KMS-11 (cell line): ENCODE measurements around the gene OR1S2.
"Not testable (repeated sequence)": the region's sequence is repeated elsewhere in the genome, so short reads cannot be mapped to it uniquely, and the experiment has no call there.

ENCODE experiments used
- H2AFZ ChIP-seq: fragments of 200-600 bp; sonication (generic); 2 replicates; pipeline ENCODE4 v1.6.1; 2016; ENCODE audit warnings: antibody characterized with exemption, mixed run types, low read depth
- H3K27ac ChIP-seq: fragments of 200-600 bp; sonication (generic); 2 replicates; pipeline ENCODE4 v1.6.1; 2016; ENCODE audit warnings: mild to moderate bottlenecking, mixed run types
- H3K27me3 ChIP-seq: fragments of 200-600 bp; sonication (generic); 2 replicates; pipeline ENCODE4 v1.6.1; 2017; ENCODE audit warnings: mild to moderate bottlenecking, low read depth, mixed run types, moderate library complexity; ENCODE audit not compliant: insufficient read depth
- H3K36me3 ChIP-seq: fragments of 200-600 bp; sonication (generic); 2 replicates; pipeline ENCODE4 v1.6.1; 2017; ENCODE audit warnings: mild to moderate bottlenecking, mixed run types; ENCODE audit not compliant: insufficient read depth
- H3K4me1 ChIP-seq: fragments of 200-600 bp; sonication (generic); 2 replicates; pipeline ENCODE4 v1.6.1; 2016; ENCODE audit warnings: mild to moderate bottlenecking, low read depth, mixed run types; ENCODE audit not compliant: poor library complexity, severe bottlenecking
- H3K4me2 ChIP-seq: fragments of 200-600 bp; sonication (generic); 2 replicates; pipeline ENCODE4 v1.7.0; 2016; ENCODE audit warnings: mild to moderate bottlenecking, mixed run types
- H3K4me3 ChIP-seq: fragments of 200-600 bp; sonication (generic); IDR thresholded peaks from 2 replicates; pipeline ENCODE4 v1.6.1; 2017; ENCODE audit warnings: low read depth, low read length, mixed read lengths; ENCODE audit not compliant: insufficient read depth
- H3K79me2 ChIP-seq: fragments of 200-600 bp; sonication (generic); 2 replicates; pipeline ENCODE4 v1.6.1; 2016; ENCODE audit warnings: low read depth, mixed run types; ENCODE audit not compliant: insufficient read depth
- H3K9ac ChIP-seq: fragments of 200-600 bp; sonication (generic); 2 replicates; pipeline ENCODE4 v1.6.1; 2016; ENCODE audit warnings: mild to moderate bottlenecking, mixed run types
- H4K20me1 ChIP-seq: fragments of 200-600 bp; sonication (generic); 2 replicates; pipeline ENCODE4 v1.6.1; 2016; ENCODE audit warnings: mild to moderate bottlenecking, mixed run types; ENCODE audit not compliant: insufficient read depth
- TF ChIP-seq, protein P1 (sequence below): fragments of 200-600 bp; sonication (generic); conservative IDR thresholded peaks from 2 replicates; pipeline ENCODE4 v1.6.1; 2017; ENCODE audit warnings: low read depth, mild to moderate bottlenecking, antibody characterized with exemption, low read length, moderate library complexity, mixed read lengths

The OR1S2 gene

GRCh38 chr11:58216476-58216875 lies 12.5 kb upstream of the OR1S2 start:
- H2AFZ ChIP-seq, result no peak overlapping the region
- no peaks in the 10 kb centered on the region for H4K20me1 ChIP-seq
- H3K36me3 ChIP-seq, result no peaks in the 10 kb centered on the region
- TF ChIP-seq, protein P1, sequence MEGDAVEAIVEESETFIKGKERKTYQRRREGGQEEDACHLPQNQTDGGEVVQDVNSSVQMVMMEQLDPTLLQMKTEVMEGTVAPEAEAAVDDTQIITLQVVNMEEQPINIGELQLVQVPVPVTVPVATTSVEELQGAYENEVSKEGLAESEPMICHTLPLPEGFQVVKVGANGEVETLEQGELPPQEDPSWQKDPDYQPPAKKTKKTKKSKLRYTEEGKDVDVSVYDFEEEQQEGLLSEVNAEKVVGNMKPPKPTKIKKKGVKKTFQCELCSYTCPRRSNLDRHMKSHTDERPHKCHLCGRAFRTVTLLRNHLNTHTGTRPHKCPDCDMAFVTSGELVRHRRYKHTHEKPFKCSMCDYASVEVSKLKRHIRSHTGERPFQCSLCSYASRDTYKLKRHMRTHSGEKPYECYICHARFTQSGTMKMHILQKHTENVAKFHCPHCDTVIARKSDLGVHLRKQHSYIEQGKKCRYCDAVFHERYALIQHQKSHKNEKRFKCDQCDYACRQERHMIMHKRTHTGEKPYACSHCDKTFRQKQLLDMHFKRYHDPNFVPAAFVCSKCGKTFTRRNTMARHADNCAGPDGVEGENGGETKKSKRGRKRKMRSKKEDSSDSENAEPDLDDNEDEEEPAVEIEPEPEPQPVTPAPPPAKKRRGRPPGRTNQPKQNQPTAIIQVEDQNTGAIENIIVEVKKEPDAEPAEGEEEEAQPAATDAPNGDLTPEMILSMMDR, result no peak
- H3K27me3 ChIP-seq, result no peaks in the 10 kb centered on the region
- no peaks in the 10 kb centered on the region for H3K4me1 ChIP-seq
- H3K4me3 ChIP-seq, result no peak overlapping the region
- H3K27ac ChIP-seq, result no peak overlapping the region
- no peak overlapping the region for H3K4me2 ChIP-seq
- H3K79me2 ChIP-seq, result no peaks in the 10 kb centered on the region
- no peak overlapping the region for H3K9ac ChIP-seq

GRCh38 chr11:58212420-58212819 lies 8.5 kb upstream of the OR1S2 start, which contains the start of gene OR1S1:
Gene OR1S1 (plus strand): TSS chr11:58212720.
- not testable (repeated sequence) for H4K20me1 ChIP-seq

GRCh38 chr11:58199271-58199670 lies 4.7 kb downstream of the OR1S2 start:
- TF ChIP-seq, protein P1, result no peak
- Histone ChIP-seq H3K27me3 (no peaks in the 10 kb centered on the region), H4K20me1 (no peaks in the 10 kb centered on the region), H3K4me3 (no peak overlapping the region), H2AFZ (no peak overlapping the region), H3K4me2 (no peak overlapping the region), H3K9ac (no peak overlapping the region), H3K36me3 (no peaks in the 10 kb centered on the region), H3K27ac (no peak overlapping the region), H3K4me1 (no peaks in the 10 kb centered on the region), H3K79me2 (no peaks in the 10 kb centered on the region)

More at GRCh38 chr11:58212420-58212819, 8.5 kb upstream of the OR1S2 start, which contains the start of gene OR1S1:
- not testable (repeated sequence) for H3K27me3 ChIP-seq, H3K9ac ChIP-seq, H3K4me3 ChIP-seq, H2AFZ ChIP-seq, H3K79me2 ChIP-seq, H3K4me1 ChIP-seq, H3K36me3 ChIP-seq, H3K4me2 ChIP-seq, H3K27ac ChIP-seq

- Histone ChIP-seq H3K9ac (no peak overlapping the region), H3K4me2 (no peak overlapping the region), H3K27ac (no peak overlapping the region), H3K36me3 (no peaks in the 10 kb centered on the region), H4K20me1 (no peaks in the 10 kb centered on the region), H3K4me3 (no peak overlapping the region), H3K4me1 (no peaks in the 10 kb centered on the region), H2AFZ (no peak overlapping the region), H3K27me3 (no peaks in the 10 kb centered on the region), H3K79me2 (no peaks in the 10 kb centered on the region)
- TF ChIP-seq, protein P1, result no peak
Measured at GRCh38 chr11:58195939-58196338, 8.0 kb downstream of the OR1S2 start.

- H3K4me3 ChIP-seq, result no peak overlapping the region
- H2AFZ ChIP-seq, result no peak overlapping the region
- H3K9ac ChIP-seq, result no peak overlapping the region
- no peaks in the 10 kb centered on the region for H3K36me3 ChIP-seq
- H3K4me2 ChIP-seq, result no peak overlapping the region
- H3K27ac ChIP-seq, result no peak overlapping the region
- TF ChIP-seq, protein P1, result no peak
- no peaks in the 10 kb centered on the region for H3K79me2 ChIP-seq
- no peaks in the 10 kb centered on the region for H4K20me1 ChIP-seq
- no peaks in the 10 kb centered on the region for H3K4me1 ChIP-seq
- H3K27me3 ChIP-seq, result no peaks in the 10 kb centered on the region
Measured at GRCh38 chr11:58193391-58193790, 10.6 kb downstream of the OR1S2 start.
